DND-41 (cell line): ENCODE results near the gene MOBP.

Source experiments
- ATAC-seq: fragments of 200-7000 bp; cut with Tn5 transposase; 3 replicates; pipeline ENCODE4 v1.9.1; 2021; ENCODE audit warnings: low read depth; ENCODE audit not compliant: insufficient read depth
- DNase-seq: peaks from one replicate; pipeline ENCODE4 v3.0.0-alpha.2; 2020
- H2AFZ ChIP-seq: 2 replicates; pipeline ENCODE4 v1.6.0; 2012; ENCODE audit warnings: low read depth, low read length
- H3K27ac ChIP-seq: 2 replicates; pipeline ENCODE4 v1.5.1; 2012; ENCODE audit warnings: low read length, inconsistent platforms
- H3K27me3 ChIP-seq: fragments of 200-600 bp; sonication (generic); 2 replicates; pipeline ENCODE4 v1.6.0; 2012; ENCODE audit warnings: low read length, mild to moderate bottlenecking, inconsistent platforms; ENCODE audit not compliant: insufficient read depth, poor library complexity
- H3K36me3 ChIP-seq: 2 replicates; pipeline ENCODE4 v1.5.1; 2012; ENCODE audit warnings: low read length, inconsistent platforms; ENCODE audit not compliant: insufficient read depth
- H3K4me1 ChIP-seq: 2 replicates; pipeline ENCODE4 v1.5.1; 2012; ENCODE audit warnings: mild to moderate bottlenecking, low read length; ENCODE audit not compliant: insufficient read depth
- H3K4me2 ChIP-seq: 2 replicates; pipeline ENCODE4 v1.6.0; 2012; ENCODE audit warnings: mild to moderate bottlenecking, moderate library complexity, low read length, inconsistent platforms; ENCODE audit not compliant: insufficient read depth
- H3K4me3 ChIP-seq, 2 experiments: fragments of 200-600 bp in 1 of 2; shearing (Covaris generic) in 1 of 2; 2 replicates each; pipeline ENCODE4 v1.5.1; 2012 to 2016; ENCODE audit warnings: inconsistent platforms in 2 of 2, low read length in 2 of 2, mild to moderate bottlenecking in 2 of 2, low read depth in 1 of 2, moderate library complexity in 1 of 2
- H3K79me2 ChIP-seq: 2 replicates; pipeline ENCODE4 v1.6.0; 2012; ENCODE audit warnings: low read length, inconsistent platforms; ENCODE audit not compliant: insufficient read depth
- H3K9ac ChIP-seq: 2 replicates; pipeline ENCODE4 v1.6.0; 2012; ENCODE audit warnings: low read depth, mild to moderate bottlenecking, inconsistent platforms, low read length, moderate library complexity
- H3K9me3 ChIP-seq: 2 replicates; pipeline ENCODE4 v1.5.1; 2012; ENCODE audit warnings: low read length, moderate library complexity, mild to moderate bottlenecking, inconsistent platforms; ENCODE audit not compliant: insufficient read depth, severe bottlenecking
- H4K20me1 ChIP-seq: 2 replicates; pipeline ENCODE4 v1.6.0; 2012; ENCODE audit warnings: low read length; ENCODE audit not compliant: insufficient read depth
- EZH2 ChIP-seq: IDR thresholded peaks from 3 replicates; pipeline ENCODE4 v1.6.1; 2012; ENCODE audit warnings: borderline replicate concordance, low read depth, mild to moderate bottlenecking, moderate library complexity, low read length, inconsistent platforms; ENCODE audit not compliant: severe bottlenecking
- TF ChIP-seq, protein P1 (sequence below): IDR thresholded peaks from 2 replicates; pipeline ENCODE4 v1.5.1; 2012; ENCODE audit warnings: borderline replicate concordance, low read length, moderate library complexity, mild to moderate bottlenecking; ENCODE audit not compliant: poor library complexity, severe bottlenecking; ENCODE audit errors: extremely low read depth

Gene MOBP

DNA sequence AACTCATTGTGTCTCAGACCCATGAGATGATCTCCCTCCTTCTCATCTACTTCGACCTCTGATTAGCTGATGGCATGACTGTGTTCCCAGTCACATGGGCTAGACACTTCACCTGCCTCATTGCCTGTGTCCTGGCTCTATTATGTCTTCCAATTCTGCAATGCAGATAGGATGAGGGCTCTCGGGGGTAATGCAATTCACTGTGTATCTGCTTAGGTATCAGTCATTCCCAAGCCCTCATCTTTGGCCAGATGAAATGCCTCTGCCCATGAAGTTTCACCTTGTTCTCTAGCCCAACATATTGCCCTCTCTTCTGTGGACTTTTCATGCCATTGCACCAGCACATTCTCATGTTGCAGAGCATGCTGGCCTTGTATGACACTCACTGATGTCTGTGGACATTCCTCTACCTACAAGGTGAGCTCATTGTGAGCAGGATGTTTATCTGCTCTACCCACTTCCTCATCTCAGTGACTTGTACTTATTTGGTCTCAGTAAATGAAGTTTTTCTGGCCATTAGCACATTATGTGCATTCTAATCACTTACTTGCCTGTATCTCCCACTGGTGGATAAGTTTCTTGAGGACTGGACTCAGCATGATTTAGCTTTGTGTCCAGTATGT is 32.3 kb downstream of the MOBP start:
- DNase-seq, result no peak
- Histone ChIP-seq H3K9ac (no peak overlapping the region), H3K9me3 (no peaks in the 10 kb centered on the region), H3K4me2 (no peak overlapping the region), H4K20me1 (no peaks in the 10 kb centered on the region), H3K27me3 (peaks cover 13% of the 10 kb centered on the region), H3K4me1 (no peaks in the 10 kb centered on the region), H3K4me3 (no peak overlapping the region), H3K27ac (no peak overlapping the region), H3K36me3 (no peaks in the 10 kb centered on the region), H3K79me2 (no peaks in the 10 kb centered on the region), H2AFZ (no peak overlapping the region)
- ATAC-seq, result no peak
- TF ChIP-seq EZH2, result no peak
- TF ChIP-seq, protein P1, sequence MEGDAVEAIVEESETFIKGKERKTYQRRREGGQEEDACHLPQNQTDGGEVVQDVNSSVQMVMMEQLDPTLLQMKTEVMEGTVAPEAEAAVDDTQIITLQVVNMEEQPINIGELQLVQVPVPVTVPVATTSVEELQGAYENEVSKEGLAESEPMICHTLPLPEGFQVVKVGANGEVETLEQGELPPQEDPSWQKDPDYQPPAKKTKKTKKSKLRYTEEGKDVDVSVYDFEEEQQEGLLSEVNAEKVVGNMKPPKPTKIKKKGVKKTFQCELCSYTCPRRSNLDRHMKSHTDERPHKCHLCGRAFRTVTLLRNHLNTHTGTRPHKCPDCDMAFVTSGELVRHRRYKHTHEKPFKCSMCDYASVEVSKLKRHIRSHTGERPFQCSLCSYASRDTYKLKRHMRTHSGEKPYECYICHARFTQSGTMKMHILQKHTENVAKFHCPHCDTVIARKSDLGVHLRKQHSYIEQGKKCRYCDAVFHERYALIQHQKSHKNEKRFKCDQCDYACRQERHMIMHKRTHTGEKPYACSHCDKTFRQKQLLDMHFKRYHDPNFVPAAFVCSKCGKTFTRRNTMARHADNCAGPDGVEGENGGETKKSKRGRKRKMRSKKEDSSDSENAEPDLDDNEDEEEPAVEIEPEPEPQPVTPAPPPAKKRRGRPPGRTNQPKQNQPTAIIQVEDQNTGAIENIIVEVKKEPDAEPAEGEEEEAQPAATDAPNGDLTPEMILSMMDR, result no peak

DNA sequence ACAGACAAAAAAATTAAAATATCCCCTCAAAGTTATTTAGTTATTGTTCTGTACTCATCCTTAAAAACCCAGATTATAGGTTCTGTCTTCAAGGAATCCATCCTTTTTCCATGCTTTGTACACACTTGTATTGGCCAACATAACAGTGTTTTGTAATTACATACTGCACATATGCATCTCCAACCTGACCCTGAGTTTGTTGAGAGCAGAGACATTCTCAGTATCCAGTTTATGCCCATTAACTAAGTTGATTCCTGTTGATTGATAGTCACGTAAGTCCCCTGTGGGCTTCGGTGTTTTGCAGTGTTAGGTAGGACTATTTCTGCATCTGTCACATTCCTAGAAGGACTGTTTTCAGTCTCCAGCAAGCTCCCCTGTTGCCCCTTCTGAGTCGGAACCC is 33.6 kb downstream of the MOBP start:
- H3K27me3 ChIP-seq, result peaks cover 23% of the 10 kb centered on the region
- TF ChIP-seq, protein P1, result no peak
- no peak for TF ChIP-seq EZH2
- DNase-seq (no peak), ATAC-seq (no peak)
- H4K20me1 ChIP-seq, result no peaks in the 10 kb centered on the region
- H3K27ac ChIP-seq, result no peak overlapping the region
- H3K36me3 ChIP-seq, result no peaks in the 10 kb centered on the region
- H3K4me1 ChIP-seq, result no peaks in the 10 kb centered on the region
- no peaks in the 10 kb centered on the region for H3K9me3 ChIP-seq
- no peak overlapping the region for H3K9ac ChIP-seq
- no peaks in the 10 kb centered on the region for H3K79me2 ChIP-seq
- no peak overlapping the region for H2AFZ ChIP-seq
- no peak overlapping the region for H3K4me2 ChIP-seq
- no peak overlapping the region for H3K4me3 ChIP-seq

DNA sequence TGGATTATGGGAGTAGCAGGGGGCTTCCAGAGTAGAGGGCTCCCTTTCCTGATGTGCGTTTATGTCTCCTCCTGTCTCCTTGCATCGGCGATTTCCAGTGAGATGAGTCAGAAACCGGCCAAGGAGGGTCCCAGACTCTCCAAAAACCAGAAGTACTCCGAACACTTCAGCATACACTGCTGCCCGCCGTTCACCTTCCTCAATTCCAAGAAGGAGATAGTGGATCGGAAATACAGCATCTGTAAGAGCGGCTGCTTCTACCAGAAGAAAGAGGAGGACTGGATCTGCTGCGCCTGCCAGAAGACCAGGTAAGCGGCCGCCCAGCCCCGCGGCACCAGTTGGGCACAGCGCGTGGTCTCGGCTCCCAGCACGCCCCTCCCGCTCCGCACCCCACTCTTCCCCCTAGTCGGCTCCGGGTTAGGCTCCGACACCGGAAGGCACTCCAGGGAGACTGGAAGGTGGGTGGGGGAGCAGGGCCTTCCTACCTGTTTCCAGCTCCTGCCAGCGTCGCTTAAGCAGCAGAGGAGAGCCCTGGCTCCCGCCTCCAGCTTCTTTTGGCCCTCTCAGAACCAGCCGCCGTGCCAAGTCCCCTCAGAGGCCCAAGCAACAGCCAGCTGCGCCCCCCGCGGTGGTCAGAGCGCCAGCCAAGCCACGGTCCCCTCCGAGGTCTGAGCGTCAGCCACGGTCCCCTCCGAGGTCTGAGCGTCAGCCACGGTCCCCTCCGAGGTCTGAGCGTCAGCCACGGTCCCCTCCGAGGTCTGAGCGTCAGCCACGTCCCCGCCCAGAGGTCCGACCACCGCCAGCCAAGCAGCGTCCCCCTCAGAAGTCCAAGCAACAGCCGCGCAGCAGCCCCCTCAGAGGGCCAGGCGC is 34.7 kb downstream of the MOBP start:
- ATAC-seq (no peak), DNase-seq (no peak)
- H3K9me3 ChIP-seq, result no peaks in the 10 kb centered on the region
- no peak overlapping the region for H3K27ac ChIP-seq
- no peaks in the 10 kb centered on the region for H4K20me1 ChIP-seq
- H3K9ac ChIP-seq, result no peak overlapping the region
- H3K27me3 ChIP-seq, result peaks cover 27% of the 10 kb centered on the region
- H3K79me2 ChIP-seq, result no peaks in the 10 kb centered on the region
- no peaks in the 10 kb centered on the region for H3K36me3 ChIP-seq
- no peaks in the 10 kb centered on the region for H3K4me1 ChIP-seq
- H3K4me3 ChIP-seq, result no peak overlapping the region
- H2AFZ ChIP-seq, result no peak overlapping the region
- H3K4me2 ChIP-seq, result no peak overlapping the region
- TF ChIP-seq, protein P1, result no peak
- no peak for TF ChIP-seq EZH2

DNA sequence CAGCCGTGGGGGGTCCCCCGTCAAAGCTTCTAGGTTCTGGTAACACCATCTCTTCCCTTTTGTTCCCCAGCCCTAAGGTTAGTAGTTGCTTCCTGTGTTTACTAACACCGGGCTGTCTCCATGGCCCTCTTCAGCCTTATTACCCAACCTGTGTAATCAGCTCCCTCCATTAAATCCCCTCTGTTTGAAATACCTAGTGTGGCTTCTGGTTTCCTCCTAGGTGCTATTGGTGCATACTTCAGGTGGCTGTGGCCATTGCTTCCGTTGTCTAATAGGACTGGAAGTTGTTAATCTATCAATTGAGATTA is 35.3 kb downstream of the MOBP start:
- Histone ChIP-seq H3K4me2 (no peak overlapping the region), H3K4me3 (no peak overlapping the region), H3K9me3 (no peaks in the 10 kb centered on the region), H3K4me1 (no peaks in the 10 kb centered on the region), H4K20me1 (no peaks in the 10 kb centered on the region), H2AFZ (no peak overlapping the region), H3K27me3 (peaks cover 27% of the 10 kb centered on the region), H3K27ac (no peak overlapping the region), H3K36me3 (no peaks in the 10 kb centered on the region), H3K9ac (no peak overlapping the region), H3K79me2 (no peaks in the 10 kb centered on the region)
- ATAC-seq (no peak), DNase-seq (no peak)
- TF ChIP-seq, protein P1, result no peak
- TF ChIP-seq EZH2, result no peak
